ENCODE results near the gene ATP6V0D1.

ATP6V0D1 gene

GRCh38 chr16:67443265-67443664 is 37.7 kb downstream of the ATP6V0D1 start:
- no peak for DNase-seq

- no peak for DNase-seq
Observed at GRCh38 chr16:67442581-67443255, 38.2 kb downstream of the ATP6V0D1 start.

- DNase-seq = peak; percentile 55
Observed at GRCh38 chr16:67441907-67442306, 39.0 kb downstream of the ATP6V0D1 start.

GRCh38 chr16:67441271-67441753 is 39.6 kb downstream of the ATP6V0D1 start:
- peak; percentile 95 for DNase-seq

- DNase-seq = no peak
Observed at GRCh38 chr16:67438824-67439393, 42.0 kb downstream of the ATP6V0D1 start.

- DNase-seq = no peak
Observed at GRCh38 chr16:67438098-67438791, 42.7 kb downstream of the ATP6V0D1 start.

- no peak for DNase-seq
Observed at GRCh38 chr16:67437513-67437912, 43.4 kb downstream of the ATP6V0D1 start.

GRCh38 chr16:67436640-67437193 is 44.2 kb downstream of the ATP6V0D1 start:
- DNase-seq = no peak

- no peak for DNase-seq
Observed at GRCh38 chr16:67435758-67436164, 45.2 kb downstream of the ATP6V0D1 start.

- DNase-seq = no peak
Observed at GRCh38 chr16:67433131-67433719, 47.7 kb downstream of the ATP6V0D1 start.

- DNase-seq = no peak
Observed at GRCh38 chr16:67432506-67432890, 48.5 kb downstream of the ATP6V0D1 start.

GRCh38 chr16:67431775-67432505 is 49.0 kb downstream of the ATP6V0D1 start:
- peak; percentile 87 for DNase-seq

GRCh38 chr16:67430977-67431774 is 49.8 kb downstream of the ATP6V0D1 start, which contains the start of gene HSD11B2:
HSD11B2 (plus strand) TSS chr16:67431121; CDS start chr16:67431249, 128 bp downstream.
- DNase-seq = peak; percentile 86

- DNase-seq = peak; percentile 67
Observed at GRCh38 chr16:67430504-67430976, 50.4 kb downstream of the ATP6V0D1 start.

- no peak for DNase-seq
Observed at GRCh38 chr16:67429799-67430503, 51.0 kb downstream of the ATP6V0D1 start.

GRCh38 chr16:67429053-67429798 is 51.7 kb downstream of the ATP6V0D1 start:
- peak; percentile 24 for DNase-seq

GRCh38 chr16:67428146-67428731 is 52.7 kb downstream of the ATP6V0D1 start:
- peak; percentile 81 for DNase-seq

GRCh38 chr16:67426950-67427349 is 54.0 kb downstream of the ATP6V0D1 start:
- no peak for DNase-seq

- no peak for DNase-seq
Observed at GRCh38 chr16:67426022-67426421, 54.9 kb downstream of the ATP6V0D1 start.

GRCh38 chr16:67425580-67425979 is 55.4 kb downstream of the ATP6V0D1 start:
- DNase-seq = no peak
